ENCODE data around the gene RPS6KB2.

DNA sequence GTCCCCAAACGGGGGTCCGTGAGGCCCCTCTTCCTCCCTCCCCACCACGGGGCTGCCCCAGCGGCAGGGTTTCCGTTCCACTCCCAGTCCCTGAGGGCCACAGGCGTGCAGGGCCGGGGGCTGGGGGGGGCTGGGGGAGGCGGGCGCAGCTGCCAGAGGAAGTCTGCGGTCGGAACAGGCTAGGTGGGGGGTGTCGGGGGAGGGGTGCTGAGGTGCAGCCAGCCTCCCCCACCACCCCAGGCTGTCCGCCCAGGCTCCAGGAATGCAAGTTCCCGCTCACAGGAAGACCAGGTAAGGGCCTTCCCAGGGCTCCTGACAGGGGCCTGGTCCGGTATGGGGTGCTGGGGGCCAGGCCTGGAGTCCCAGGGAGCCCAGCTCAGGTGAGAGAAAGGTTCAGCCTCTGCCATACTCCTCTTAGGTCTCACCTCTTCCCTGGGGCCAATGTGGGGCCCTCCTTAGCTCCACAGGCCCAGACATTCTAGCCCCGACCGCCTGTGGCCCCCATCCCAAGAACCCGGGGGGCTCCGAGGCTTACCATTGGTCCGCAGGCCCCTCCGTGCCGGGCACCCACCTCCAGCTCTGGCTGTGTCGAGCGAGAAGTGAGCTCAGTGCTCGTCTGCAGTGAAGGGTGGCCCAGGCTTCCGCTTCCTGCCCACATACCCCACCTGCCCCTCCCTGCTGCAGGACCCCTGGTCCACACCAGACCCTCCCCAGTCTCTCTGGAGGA is 9.0 kb downstream of the RPS6KB2 start, which contains the start of gene PTPRCAP:
- TF ChIP-seq POLR2A (IDR thresholded peaks at IDR 0.05), result peak in 2 of 3 donors; percentile 64 to 72
- TF ChIP-seq CTCF (IDR thresholded peaks at IDR 0.05 in 8 of 11, conservative IDR thresholded peaks at IDR 0.05 in 3 of 11), result no peak
- TF ChIP-seq POLR2AphosphoS5 (IDR thresholded peaks at IDR 0.05), result peak; percentile 93 to 97 (median 97)

Data from spleen (tissue), 7 donors.